GM13977 (cell line): Measurements from ENCODE around the gene RNF10.

Experiments used
- DNase-seq: peaks from one replicate; pipeline ENCODE4 v3.0.0; 2012; ENCODE audit warnings: low spot score
- in situ Hi-C: fragments of 300-500 bp; cut with MboI; formaldehyde crosslinking; loops from one replicate; pipeline ENCODE4 v1.12.0; 2022; ENCODE audit warnings: low sequenced_read_pairs, low pct_unique_long_range_greater_than_20kb, mixed read lengths, inconsistent platforms; ENCODE audit not compliant: unreplicated experiment
- TF ChIP-seq, protein P1 (sequence below): IDR thresholded peaks from 2 replicates; pipeline ENCODE4 v1.5.1; 2012; ENCODE audit warnings: mild to moderate bottlenecking, control low read depth; ENCODE audit not compliant: insufficient read depth; ENCODE audit errors: extremely low read depth, missing control alignments

RNF10 gene

DNA sequence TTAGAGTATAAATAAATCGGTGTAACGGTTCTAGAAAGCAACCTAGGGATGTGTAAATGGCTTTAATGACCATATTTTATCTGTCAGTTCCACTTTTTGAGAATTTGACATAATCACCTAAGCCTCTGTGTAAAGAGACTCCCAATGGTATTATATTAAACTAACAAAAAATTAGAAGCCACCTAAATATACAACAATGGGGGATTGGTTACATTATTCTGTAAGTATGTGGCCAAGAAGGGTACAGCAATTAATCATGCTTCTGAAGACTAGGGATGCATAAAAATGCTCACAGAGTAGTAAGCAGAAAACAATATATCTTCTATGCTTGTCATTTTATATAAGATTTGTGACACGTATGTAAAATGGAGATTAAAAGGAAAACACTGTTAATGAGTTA is 10.5 kb downstream of the RNF10 start:
- no peak for DNase-seq
- in situ Hi-C loops = no loop called here
- TF ChIP-seq, protein P1, sequence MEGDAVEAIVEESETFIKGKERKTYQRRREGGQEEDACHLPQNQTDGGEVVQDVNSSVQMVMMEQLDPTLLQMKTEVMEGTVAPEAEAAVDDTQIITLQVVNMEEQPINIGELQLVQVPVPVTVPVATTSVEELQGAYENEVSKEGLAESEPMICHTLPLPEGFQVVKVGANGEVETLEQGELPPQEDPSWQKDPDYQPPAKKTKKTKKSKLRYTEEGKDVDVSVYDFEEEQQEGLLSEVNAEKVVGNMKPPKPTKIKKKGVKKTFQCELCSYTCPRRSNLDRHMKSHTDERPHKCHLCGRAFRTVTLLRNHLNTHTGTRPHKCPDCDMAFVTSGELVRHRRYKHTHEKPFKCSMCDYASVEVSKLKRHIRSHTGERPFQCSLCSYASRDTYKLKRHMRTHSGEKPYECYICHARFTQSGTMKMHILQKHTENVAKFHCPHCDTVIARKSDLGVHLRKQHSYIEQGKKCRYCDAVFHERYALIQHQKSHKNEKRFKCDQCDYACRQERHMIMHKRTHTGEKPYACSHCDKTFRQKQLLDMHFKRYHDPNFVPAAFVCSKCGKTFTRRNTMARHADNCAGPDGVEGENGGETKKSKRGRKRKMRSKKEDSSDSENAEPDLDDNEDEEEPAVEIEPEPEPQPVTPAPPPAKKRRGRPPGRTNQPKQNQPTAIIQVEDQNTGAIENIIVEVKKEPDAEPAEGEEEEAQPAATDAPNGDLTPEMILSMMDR = no peak

DNA sequence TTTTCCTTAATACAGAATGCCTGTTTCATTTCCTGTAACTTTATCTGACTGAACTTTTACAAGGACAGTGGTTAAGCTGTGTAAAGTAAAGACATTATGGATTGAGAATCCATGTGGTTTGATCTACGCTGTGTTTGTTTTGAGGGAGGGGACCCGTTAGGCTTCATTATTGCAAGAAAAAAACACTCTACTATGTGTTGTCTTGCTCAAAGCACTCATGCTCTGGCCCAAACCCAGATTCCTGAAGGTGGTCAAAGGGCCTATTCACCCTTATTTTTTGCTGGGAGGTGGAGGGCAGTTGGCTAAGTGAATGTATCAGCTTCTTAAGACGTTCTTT is 11.9 kb downstream of the RNF10 start:
- TF ChIP-seq, protein P1 = no peak
- DNase-seq = no peak
- in situ Hi-C loops = no loop called here

DNA sequence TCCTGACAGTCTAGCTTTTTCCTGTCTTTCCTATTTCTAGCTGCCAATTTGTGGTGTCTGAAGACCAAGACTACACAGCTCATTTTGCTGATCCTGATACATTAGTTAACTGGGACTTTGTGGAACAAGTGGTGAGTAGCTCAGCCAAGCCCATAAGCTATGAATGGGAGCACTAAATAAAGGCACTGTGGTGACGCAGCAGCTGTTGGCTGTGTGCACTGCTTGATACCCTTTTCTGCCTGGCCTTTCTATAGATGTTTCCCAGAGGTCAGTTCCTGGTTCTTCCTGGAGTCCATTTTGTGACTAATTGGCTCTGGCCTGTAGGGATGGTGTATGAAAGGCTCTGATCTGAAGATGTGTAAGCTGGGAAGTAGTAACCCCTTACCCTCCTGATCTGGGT is 20.5 kb downstream of the RNF10 start:
- DNase-seq = no peak
- in situ Hi-C loops = no loop called here
- TF ChIP-seq, protein P1 = no peak

DNA sequence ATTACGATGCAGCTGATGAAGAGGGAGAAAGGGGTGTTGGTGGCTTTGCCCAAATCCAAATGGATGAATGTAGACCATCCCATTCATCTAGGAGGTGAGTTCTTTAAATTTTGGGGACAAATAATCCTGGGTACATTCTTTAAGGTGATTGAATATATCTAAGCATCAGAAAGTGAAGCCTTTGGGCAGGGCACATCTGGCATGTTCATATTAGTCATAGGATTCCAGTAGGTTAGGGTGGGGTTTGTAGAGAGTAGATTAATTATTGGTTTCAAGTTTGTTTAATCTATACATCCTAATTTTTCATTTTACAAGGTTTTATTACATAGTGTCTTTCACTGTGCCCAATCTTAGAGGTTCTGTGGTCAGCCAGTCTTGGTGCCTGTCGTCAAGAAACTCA is 23.4 kb downstream of the RNF10 start:
- in situ Hi-C loops = no loop called here
- no peak for DNase-seq
- TF ChIP-seq, protein P1 = no peak

DNA sequence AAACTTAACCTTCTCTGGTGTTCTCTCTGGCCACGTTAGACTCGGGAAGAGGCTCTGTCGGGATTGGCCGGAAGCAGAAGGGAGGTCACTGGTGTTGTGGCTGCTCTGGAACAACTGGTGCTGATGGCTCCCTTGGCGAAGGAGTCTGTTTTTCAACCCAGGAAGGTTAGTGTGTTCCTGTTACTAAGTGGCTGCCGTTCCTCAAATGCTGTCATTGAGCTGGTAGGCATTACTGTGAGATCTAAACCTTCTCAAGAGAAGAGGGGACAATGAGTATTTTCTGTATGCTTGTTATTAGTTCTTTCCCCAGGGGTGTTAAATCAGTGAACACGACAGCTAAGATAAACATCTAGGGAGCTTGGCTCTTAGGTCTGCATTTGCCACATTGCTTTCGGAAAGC is 28.8 kb downstream of the RNF10 start:
- DNase-seq = no peak
- in situ Hi-C loops = no loop called here
- TF ChIP-seq, protein P1 = no peak

DNA sequence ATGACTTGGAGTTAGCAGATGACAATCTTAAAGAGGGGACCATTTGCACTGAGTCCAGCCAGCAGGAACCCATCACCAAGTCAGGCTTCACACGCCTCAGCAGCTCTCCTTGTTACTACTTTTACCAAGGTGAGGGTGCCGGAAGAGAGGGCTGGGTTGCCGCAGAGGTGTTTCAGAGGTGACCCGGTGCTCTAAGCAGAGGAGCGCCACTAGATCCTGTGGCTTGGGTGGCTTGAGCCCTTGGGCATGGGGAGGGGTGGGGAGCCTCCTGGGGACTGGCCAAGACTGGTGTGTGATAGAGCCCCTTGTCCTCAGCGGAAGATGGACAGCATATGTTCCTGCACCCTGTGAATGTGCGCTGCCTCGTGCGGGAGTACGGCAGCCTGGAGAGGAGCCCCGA is 29.3 kb downstream of the RNF10 start:
- in situ Hi-C loops = no loop called here
- DNase-seq = no peak
- TF ChIP-seq, protein P1 = no peak

DNA sequence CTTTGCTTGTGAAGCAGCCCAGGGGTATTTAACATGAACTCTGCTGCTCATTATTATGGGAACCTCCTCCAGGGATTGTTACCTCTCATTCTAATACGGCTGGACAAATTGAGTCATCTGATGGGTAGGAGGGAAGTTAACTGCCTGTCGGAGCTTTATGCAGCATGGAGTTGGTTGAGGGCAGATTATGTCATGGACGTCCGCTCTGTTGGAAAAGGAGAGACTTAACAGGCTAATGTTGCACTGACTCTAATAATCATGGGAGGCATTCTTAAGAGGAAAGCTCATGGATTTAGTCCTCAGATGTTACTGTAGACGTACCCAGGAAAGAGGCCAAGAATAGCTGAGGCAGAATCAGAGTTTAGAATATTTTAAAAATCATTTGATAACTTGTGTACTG is 37.1 kb downstream of the RNF10 start:
- TF ChIP-seq, protein P1 = no peak
- no peak for DNase-seq
- in situ Hi-C loops = no loop called here
